Aortic smooth muscle cell (primary cell): Measurements from ENCODE around the gene DYNLT3. TPM values are rescaled to one million over a fixed set of nuclear protein-coding genes. Genes with fewer than 3 reads are reported as not detected.

Experiments
- total RNA-seq: library from RNA; depleted of rRNA; stranded (reverse); fragments of >200 nt; gene quantifications from 2 replicates; pipeline ENCODE4 v1.2.3, GENCODE V29; 2014

Gene DYNLT3
- total RNA-seq = 63.1 and 65.7 TPM in 2 replicates

GRCh38 chrX:37846934-37847732, at the start of gene DYNLT3:
DYNLT3 (minus strand) TSS chrX:37847571; CDS start chrX:37847510, 61 bp downstream.

Other genes starting within 250 kb of the DYNLT3 start
- 0.06 and 0.13 TPM in 2 replicates for gene XK, start 161.8 kb downstream of the DYNLT3 start, total RNA-seq
- not detected in 2 replicates for gene CYBB, start 67.5 kb downstream of the DYNLT3 start, total RNA-seq
- 0.19 and 0.40 TPM in 2 replicates for gene SYTL5, start 159.0 kb upstream of the DYNLT3 start, total RNA-seq